NCI-H1105 treated with DMSO at 0.1 percent for 48 hours (cell line): ENCODE results near the gene ANKRD65.
"Not testable (repeated sequence)": the region's sequence is repeated elsewhere in the genome, so short reads cannot be mapped to it uniquely, and the experiment has no call there.

Experiments used
- DNase-seq: peaks from one replicate; lab custom pipeline; 2025; lab: John Stamatoyannopoulos, UW

The ANKRD65 gene

DNA sequence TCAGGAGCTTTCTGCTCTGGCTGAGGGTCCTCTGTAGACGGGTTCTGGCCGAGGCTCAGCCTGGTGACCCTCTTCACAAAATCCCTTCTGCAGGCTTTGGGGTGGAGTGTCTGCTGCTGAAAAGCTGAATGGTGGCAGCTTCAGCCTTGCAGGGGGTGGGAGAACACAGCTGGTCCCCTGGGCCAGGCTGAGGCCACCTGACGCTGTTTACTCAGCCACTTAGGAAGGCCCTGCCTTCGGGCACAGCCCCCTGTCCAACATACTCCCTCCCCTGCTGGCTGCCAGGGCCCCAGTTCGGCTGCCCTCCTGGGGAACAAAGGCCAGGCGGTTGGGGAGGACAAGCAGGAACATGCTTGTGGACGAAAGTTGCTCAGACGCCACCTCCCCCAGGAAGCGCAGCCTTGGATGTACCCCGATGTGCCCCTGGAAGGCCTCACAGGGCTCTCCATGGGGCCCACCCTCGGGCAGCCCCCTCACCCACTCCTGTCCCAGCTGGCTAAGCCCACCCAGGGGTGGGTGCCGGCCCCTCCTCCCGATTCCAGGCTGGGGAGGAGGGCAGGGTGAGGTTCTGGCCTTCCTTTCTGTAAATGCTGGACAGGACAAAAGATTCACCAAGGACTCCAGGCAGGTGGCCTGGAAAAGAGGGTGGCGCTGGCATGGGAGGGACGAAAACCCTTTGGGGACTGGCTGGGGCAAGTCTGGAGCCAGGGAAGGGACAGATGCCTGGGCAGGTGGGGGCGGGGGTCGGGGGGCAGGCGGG lies at the start of gene ANKRD65:
Gene ANKRD65 (minus strand): TSS at position 130 of the 760 bp plus-strand sequence. CDS start 271 bp downstream, outside the sequence.
- DNase-seq: peak; percentile 85

GRCh38 chr1:1468196-1468985 lies 47.3 kb upstream of the ANKRD65 start:
- not testable (repeated sequence) for DNase-seq

DNA sequence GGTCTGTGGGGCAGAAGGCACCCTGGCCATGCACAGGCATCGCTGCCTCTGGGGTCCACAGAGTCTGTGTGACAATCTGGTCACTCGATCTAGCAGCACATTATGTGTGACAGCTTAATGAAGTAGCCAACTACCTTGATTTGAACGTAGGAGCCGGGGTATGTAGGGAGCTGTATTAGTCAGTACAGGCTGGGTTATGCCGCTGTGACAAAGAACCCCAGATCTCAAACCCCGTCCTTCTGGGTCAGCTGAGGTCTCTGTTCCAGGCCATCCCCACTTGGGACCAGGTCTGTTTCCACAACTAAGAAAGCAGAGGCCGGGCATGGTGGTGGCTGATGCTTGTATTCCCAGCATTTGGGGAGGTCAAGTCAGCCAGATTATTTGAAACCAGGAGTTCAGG lies 42.2 kb upstream of the ANKRD65 start:
- DNase-seq: no peak

GRCh38 chr1:1462318-1462966 lies 41.4 kb upstream of the ANKRD65 start:
- no peak for DNase-seq

GRCh38 chr1:1461721-1462317 lies 40.7 kb upstream of the ANKRD65 start:
- DNase-seq: no peak

GRCh38 chr1:1460540-1461130 lies 39.6 kb upstream of the ANKRD65 start:
- DNase-seq: no peak

GRCh38 chr1:1459711-1460110 lies 38.6 kb upstream of the ANKRD65 start:
- DNase-seq: not testable (repeated sequence)

DNA sequence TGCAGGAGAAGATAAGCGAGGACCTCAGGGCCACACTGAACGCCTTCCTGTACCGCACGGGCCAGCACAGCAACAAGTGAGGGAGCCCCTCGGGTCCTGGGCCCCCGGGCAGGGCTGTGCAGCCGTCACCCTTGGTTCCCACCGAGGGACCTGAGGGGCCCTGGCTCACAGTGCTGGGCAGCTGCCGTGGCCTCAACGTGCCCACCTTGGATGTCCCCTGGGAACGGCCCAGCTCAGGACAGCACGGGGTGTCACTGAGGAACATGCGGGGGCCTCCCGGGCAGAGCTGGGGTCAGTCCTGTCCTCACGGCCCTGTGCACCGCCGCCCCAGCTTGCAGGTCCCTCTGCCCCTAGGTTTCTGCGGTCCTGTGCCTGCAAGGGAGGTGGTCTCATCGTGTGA lies 38.1 kb upstream of the ANKRD65 start:
- DNase-seq: not testable (repeated sequence)

DNA sequence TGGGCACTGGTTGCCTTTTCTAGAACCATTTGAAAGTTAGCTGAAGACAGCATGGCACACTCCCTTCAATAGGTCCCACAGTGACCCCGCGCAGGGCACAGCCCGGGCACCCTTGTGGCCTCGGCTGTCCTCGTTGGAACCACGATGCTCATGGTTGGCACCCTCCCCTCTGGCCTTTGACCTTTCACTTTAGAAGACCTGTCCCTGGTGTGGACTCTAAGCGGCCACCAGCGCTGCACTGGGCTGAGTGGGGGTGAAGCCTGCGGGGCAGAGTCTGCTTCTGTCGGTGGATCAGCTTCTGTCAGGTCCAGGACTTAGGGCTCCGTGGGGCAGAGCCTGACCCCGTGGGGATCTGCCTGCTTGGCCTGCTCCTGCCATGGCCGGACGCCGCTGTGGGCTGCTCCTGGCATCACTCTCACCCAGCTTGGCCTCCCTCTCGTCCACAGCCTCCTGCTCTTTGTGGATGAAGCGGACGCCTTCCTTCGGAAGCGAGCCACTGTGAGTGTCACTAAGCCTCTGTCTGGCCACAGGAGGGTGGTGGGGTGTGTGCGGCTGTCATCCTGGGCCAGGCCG lies 35.7 kb upstream of the ANKRD65 start:
- not testable (repeated sequence) for DNase-seq

DNA sequence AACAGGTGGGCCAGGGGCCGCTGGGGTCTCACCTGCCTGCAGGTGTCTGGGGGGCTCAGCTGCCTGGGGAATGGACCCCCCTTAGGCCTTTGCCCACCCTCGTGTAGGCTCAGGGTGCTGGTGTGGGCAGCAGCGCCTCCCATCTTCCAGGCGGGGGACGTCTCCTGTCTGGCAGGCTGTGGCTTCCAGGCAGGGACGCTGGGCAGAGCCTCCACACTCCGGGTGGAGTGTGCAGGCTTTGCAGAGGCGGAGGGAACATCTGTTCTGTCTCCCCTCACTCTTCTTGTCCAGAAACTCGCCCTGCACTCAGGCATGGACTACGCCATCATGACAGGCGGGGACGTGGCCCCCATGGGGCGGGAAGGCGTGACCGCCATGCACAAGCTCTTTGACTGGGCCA lies 34.9 kb upstream of the ANKRD65 start:
- not testable (repeated sequence) for DNase-seq

DNA sequence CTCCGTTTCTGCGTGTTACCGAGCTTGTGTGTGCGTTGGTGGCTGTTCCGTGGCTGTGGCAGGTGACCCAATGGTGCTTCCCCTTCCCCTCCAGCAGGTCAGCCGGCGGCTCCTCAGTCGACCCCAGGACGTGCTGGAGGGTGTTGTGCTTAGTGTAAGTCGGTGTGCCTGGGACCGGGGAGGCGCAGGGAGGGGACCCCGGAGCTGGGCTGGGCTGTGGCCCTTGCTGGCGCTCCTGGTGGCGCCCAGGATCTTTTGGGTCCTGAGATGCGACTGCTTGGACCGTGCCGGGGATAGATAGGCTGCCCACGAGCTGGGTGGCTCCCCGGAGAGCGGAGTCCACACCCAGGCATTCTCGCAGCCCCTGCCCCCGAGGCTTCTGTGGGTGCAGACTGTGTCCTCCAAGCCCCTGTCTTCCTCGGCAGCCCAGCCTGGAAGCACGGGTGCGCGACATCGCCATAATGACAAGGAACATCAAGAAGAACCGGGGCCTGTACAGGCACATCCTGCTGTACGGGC lies 34.3 kb upstream of the ANKRD65 start:
- no peak for DNase-seq

- not testable (repeated sequence) for DNase-seq
Observed at GRCh38 chr1:1454286-1455056, 33.4 kb upstream of the ANKRD65 start.

DNA sequence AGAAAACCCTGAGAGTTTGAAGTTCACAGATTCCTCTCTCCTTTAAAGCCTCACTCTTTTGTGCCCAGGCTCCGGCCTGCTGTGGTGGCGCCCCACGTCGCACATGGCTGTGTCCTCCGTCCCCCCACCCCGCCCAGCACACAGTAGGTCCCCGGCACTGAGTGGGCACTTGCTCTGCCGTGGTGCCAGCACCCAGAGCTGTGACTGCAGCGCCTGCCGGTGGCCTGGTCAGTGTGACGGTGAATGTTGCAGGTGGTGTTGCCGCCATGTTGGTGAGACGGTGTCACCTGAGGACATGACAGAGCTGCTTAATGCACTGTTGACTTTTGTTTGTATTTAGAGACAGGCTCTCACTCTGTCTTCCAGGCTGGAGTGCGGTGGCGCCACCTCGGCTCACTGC lies 31.8 kb upstream of the ANKRD65 start:
- no peak for DNase-seq

GRCh38 chr1:1452365-1452739 lies 31.3 kb upstream of the ANKRD65 start:
- peak; percentile 44 for DNase-seq

DNA sequence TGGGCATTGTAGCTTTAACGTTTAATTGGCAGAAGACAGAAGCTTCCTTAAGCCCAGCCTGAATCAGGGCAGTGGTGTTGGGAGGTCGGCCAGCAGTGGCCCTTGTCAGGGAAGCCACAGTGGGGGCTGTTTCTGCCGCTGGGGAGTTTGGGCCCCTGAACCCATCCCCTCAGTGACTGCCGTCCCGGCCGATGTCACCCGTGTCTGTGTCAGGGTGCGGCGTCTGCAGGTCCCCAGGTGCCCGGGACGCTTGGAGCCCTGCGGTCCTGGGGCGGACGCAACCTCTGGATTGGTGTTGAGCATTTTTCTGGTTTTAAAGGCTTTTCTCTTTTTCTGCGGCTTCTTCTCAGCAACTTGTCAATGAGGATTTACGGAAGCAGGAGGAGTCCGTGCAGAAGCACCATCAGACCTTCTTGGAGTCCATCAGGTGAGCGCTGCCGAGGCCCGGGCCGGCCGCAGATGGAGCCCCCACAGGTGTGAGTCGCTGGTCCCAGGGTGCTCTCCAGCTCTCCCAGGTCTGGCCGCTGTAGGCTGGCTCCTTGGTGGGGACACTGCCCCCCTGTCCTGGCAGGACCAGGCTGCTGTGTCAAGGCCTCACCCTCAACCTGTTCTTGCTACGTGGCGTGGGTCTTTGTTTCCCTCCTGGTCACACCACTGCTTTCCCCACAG lies 30.8 kb upstream of the ANKRD65 start:
- no peak for DNase-seq

GRCh38 chr1:1450616-1451015 lies 29.5 kb upstream of the ANKRD65 start:
- not testable (repeated sequence) for DNase-seq

DNA sequence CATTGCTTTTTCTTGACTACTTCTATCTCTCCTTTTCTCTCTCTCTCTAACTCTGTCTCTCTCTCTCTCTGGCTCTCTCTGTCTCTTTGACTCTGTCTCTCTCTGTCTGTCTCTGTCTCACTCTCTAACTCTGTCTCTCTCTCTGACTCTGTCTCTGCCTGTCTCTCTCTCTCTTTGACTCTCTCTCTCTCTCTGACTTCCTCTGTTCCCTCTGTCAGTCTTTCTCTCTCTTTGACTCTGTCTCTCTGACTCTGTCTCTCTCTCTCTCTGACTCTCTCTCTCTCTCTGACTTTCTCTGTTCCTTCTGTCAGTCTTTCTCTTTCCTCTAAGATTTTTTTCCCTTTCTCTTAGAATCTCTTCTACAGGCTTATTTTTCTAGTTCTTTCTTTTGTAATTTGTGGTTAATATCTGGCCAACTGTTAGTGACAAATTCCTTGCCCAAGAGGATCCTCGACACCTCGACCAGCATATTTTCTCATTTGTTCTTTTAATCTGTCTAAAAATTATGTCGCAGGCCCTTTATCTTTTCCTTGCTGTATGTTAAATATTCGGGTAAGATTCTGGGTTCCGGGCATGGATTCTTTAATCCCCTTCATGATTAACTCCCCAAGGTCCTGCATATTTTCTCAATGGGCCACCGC lies 28.1 kb upstream of the ANKRD65 start, which contains the start of gene ATAD3C:
Gene ATAD3C (plus strand): TSS at position 591 of the 641 bp plus-strand sequence. CDS start 995 bp downstream, outside the sequence.
- DNase-seq: no peak

DNA sequence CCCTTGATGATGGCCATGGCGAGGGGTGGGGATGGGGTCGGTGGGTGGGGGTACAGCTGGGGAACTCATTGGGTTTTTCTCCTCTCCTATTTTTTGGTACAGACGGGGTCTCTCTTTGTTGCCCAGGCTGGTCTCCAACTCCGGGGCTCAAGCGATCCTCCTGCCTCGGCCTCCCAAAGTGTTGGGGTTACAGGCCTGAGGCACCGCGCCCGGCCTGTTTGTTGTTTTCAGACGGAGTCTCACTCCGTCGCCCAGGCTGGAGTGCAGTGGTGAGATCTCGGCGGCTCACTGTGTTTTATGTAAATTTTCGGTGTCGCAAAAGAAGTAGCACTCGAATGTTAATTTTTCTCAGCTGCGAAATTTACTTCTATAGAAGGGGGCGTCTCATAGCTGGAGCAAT lies 25.6 kb upstream of the ANKRD65 start:
- DNase-seq: not testable (repeated sequence)

DNA sequence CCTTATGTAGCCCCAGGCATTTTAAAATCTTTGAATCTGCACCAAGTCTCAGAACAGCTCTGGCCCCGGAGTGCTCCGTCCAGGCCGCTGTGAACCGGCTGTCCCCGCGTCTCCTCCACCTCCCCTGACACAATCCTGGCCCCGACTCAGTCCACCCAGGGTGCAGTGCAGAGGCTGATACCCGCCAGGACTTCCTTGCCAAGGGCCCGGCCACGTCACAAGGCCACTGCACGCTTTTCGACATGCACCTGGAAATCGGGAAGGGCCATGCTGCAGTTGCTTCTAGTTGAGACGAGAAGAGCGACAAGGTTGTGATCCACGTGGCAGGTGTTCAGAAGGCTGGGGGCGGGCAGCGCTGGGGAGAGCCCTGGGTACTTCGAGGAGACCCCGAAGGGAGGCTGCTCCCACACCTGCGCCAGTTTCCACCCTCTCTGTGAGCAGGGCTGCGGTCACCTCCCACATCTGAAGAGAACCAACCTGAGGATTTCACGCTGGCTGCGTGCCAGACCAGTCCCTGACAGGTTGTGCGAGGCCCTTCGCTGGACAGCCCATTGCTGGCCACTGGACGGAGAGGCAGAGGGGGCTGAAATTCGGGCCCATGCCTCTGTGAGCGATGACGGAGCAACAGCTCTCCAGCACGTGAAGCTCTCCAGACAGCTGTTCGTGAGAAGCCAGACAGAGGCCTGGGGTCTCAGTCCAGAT lies 21.1 kb upstream of the ANKRD65 start:
- no peak for DNase-seq
